T-helper 9 cell (primary cell): Measurements from ENCODE around the gene DOK3.
A peak's percentile ranks its signal among the peaks of the same experiment; 100 is the strongest.

Experiments used
- DNase-seq: peaks from one replicate; pipeline ENCODE4 v3.0.0-alpha.2; 2020

Gene DOK3

GRCh38 chr5:177511796-177512675, 2.4 kb upstream of the DOK3 start:
- no peak for DNase-seq

GRCh38 chr5:177511181-177511580, 1.6 kb upstream of the DOK3 start:
- DNase-seq = no peak

DNA sequence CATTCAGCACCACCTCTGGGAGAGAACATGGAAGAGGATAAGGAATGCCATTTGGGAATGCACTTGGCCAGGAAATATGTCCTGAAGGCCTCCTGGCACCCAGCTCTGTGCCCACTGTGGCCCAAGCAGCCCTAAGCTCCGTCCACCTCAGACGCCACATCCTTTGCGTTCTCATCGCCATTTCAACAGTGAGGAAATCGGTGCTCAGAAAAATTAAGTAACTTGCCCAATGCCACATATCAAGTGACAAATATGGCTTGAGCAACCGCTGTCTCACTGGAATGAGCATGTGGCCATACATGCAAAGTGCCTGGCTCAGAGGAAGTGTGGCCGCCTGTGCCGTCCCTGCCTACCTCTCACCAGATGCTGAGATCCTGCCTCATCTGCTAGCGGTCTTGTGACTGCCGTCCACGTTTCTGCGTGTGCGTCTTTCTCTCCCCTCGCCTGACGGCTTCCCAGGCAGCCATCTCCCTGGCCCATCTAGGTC, 984 bp upstream of the DOK3 start:
- no peak for DNase-seq

DNA sequence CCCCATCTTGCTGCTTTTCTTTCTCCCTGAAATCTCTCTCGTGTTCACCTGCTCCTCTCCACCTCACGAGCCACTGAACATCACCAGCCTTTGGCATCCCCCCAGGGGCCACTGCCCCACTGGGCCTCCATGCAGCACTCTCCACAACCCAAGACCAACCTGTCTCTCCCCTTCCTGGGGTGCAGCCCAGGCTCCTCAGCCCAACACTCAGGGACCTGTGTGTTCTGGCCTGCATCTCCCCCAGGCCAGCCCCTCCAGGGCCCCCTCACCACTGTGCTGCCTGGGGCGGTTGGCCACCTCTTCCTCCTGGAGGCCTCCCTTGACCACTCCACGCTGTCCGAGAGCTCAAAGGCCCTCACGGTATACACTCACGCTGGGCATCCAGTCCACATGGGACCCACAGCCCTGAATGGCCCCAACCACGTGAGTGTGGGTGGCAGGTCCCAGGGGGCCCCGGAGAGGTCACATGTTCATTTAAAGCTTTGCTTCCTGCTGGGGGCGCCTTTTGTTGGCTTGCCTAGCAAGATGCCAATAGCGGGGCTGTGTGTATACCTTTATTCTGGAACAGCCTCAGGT, 453 bp upstream of the DOK3 start:
- no peak for DNase-seq

DNA sequence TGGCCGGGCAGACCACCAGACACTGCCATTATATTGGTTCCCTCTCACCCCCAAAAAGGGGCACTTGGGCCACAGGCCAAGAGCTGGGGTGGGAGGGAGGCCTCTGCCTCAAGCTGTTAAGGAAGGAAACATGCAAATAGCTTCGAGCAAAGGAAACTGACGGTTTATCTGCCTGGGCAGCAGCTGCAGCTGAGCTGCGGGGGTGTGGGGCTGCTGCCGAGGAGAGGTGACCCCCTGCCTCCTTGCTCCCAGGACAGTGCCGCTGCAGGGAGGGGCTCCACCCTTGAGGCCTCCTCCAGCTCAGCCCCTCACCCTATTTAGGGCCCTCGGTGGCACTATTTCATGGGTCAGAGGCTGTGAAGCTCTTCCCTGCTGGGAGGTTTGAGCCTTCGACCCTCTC, 789 bp downstream of the DOK3 start:
- DNase-seq = no peak

- DNase-seq = no peak
Observed at GRCh38 chr5:177508221-177508611, 1.4 kb downstream of the DOK3 start.

DNA sequence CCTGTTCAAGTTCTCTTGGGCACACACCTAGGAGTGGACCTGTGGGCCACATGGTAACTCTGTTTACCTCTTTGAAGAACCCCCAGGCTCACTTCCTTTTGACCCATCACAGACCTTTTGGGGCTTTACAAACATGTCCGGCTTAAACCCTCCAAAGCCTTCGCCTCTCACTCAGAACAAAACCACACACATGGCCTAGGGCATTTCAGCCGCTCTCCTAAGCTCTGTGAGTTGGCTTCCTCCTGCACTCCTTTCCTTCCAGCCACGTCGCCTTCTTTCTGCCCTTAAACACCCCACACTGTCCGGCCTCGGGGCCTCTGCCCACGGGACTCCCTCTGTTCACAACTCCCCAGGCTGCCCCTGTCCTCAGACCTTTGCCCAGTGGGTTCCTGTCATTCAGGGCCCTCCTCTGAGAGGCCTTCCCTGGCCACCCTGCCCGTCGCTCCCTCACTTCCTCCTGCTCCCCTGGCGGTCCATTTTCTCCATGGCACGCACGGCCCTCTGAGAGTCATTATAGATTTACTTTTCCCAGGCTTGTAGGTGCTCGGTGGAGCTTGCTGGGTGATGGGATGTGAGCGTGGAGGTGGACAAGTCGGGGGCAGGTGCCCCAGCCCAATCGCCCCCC, 1.9 kb downstream of the DOK3 start:
- no peak for DNase-seq

- no peak for DNase-seq
Observed at GRCh38 chr5:177507165-177507564, 2.5 kb downstream of the DOK3 start.

DNA sequence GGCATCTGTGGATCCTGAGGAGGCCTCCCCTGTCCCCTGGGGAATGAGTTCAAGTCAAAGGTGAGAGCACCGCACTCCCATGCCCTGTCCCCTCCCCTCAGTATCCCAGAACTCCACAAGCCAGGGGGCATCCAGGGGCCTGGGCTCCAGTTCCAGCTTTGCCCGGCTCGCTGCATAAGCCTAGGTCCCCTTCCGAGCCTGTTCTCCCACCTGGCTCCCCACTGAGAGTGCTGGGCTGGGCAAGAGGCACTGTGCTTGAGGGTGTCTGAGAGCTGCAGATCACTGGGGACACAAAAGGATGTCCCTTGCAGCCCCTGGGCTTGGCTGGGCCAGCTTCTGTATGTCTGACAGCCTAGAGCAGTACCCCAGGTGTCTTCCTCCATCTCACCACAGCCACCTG, 4.6 kb downstream of the DOK3 start:
- DNase-seq = no peak

- DNase-seq = no peak
Observed at GRCh38 chr5:177504086-177505056, 5.3 kb downstream of the DOK3 start.

DNA sequence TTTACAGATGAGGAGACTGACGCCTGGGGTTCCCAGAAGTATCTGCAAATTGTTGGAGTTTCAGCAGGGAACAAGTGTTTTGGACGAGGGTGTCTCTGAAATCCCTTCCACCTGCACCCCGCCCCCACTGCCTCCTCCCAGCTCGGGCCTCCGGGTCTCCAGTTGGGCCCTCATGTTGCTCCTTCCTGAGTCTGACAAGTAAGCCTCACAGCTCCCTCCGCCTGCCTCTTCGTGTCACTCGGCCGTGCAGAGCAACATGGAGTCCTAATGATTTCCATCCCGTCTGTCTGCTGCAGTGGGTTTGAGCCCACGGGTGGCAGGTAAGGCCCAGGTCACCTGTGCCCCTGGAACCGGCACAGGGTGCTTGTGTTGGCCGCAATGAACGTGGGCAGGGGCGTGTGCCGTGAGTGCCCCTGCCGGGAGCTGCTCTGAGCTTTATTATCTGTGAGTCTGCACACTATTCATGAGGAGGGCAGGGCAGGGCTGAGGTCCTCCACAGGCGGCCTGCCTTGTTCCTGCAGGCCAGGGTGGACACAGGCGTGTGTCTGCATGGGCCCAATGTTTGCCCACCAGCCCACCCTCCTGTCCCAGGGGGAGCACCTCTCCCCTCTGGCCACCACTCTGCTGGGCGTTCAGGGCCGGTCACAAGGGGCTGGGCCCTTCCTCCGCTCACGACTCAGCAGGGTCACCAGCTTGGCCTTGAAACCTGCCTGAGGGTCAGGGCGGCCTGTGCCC, 6.1 kb downstream of the DOK3 start:
- no peak for DNase-seq

- DNase-seq = no peak
Observed at GRCh38 chr5:177502886-177503285, 6.7 kb downstream of the DOK3 start.

DNA sequence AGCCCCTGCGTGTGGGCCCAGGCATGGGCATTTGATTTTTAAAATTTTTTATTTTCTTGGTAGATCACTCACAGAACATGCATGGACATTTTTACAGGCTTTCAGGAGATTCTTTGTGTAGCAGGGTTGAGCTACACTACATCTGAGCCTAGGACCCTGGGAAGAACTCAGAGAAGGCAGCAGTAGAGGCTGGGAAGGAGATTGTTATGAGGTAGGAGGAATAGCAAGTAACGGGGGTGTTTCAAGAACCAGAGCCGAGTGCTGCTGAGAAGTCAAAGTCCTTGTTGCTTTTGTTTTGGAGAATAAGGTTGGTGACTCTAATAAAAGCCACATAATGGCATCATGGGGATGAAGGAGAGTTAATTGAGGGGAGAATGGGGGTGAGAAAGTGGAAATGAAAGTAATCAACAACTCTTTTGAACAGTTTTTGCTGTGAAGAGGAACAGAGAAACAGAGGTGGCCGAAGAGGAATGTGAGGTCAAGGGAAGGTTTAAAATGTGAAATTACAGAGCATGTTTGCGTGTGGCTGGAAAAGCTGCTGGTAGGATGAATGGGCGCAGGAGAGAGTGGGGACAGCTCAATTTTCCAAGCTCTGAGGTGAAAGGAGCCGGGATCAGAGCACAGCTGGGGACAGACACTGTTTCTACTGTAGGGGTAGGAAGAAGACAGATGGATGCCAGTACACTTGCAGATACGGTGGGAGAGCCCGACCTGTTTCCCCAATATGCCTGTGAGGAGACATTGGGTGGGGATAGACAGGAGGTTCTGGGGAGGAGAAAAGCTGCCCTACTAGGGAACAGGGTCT, 7.5 kb downstream of the DOK3 start:
- DNase-seq = no peak

GRCh38 chr5:177500685-177501522, 8.7 kb downstream of the DOK3 start:
- DNase-seq = peak; percentile 92

GRCh38 chr5:177499842-177500241, 9.8 kb downstream of the DOK3 start:
- DNase-seq = no peak

DNA sequence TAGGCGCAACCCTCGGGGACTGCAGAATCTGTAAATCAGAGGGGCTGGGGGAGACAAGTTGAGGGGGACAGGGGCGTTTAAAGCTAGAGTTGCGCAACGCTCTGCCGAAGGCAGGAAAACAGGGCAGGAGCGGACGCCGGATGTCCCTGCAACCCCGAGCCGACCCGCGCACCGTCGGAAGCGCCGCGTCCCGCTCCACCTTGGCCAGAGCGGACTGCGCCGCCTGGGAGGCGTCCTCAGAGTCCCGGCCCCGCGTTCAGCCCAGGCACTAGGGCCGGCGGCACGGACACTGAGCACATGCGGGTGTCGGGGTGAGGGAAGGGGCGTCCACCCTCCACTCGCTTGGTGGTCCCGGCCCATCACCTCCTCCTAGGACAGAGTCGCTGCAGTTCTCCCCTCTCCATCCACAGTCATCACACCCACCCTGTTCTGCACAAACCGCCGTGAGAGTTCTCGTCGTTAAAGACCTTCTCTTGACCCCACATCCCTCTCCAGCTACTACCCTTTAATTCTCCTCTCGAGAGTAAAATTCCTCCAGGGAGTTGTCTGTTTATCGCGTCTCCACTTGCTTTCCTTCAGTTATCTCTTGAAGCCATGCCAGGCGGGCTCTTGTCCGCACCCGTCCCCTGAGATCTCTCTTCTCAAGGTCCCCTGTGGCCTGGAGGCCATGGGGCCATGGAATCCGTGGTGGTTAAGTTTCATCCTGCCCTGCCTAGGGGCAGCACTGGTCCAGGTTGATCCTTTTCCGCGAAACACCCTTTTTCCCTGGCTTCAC, 11.4 kb downstream of the DOK3 start:
- no peak for DNase-seq

DNA sequence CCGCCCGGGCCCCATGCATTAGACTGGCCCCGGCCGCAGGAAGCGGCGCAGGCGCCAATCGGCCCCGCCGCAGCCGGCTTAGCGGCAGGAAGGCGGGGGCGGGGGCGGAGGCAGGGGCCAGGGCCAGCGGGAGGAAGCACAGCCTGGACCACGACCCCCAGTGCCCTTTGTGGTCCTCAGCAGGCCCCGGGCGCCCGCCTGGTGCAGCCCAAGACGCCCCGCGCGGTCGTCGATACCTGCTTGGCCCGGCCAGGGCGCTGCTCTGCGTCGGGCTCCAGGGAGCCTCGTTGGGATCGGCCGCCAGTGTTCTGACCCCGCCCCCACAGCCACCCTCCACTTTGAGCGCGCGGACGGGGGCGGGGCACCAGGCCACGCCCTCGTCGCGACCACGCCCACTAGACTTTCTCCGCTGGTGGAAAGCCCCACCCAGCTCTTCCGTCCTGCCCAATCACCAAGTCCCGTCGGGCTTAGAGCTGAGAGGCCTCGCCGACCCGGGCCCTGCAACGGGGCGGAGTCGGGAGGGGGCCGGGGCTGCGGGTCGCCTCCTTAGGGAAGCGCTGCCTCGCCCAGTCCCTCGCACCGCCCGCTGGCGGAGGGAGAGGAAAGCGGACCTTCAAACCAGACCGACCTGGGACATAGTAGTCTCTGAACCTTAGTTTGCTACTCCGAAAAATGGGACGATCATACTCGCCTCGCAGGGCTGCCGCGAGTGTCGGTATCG, 12.2 kb downstream of the DOK3 start, which contains the start of gene PDLIM7:
PDLIM7 (minus strand) TSS at position 313 of the 721 bp plus-strand sequence. CDS start 1,092 bp downstream, outside the sequence.
- DNase-seq = peak; percentile 94

DNA sequence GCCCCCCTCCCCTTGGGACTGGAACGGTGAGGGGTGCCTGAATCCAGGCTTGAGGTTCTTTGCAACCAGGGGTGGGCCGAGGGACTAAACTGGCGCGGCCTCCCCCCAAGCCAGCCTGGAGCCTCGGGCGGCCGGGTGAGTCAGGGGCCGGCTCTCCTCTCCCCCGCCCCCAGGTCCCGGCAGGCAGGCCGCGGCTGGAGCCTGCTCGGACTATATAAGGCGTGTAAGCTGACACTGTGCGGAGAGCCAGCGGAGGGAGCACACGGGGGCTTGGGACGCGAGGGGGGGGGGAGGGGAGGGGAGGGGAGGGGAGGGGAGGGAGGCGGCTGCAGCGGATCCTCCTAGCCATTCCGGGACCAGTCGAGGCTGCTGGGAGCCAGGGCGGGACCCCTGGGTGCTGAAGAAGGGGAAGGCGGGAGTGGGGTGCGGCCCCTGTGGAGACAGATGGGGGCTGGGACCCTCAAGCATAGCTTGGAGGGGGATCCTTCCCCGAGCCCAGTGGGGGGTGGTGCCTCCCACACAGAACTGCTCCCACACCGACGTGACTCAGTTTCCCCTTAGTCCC, 12.8 kb downstream of the DOK3 start:
- no peak for DNase-seq
